AG09309 (cell line): ENCODE results near the gene GRM2.
"Not testable (repeated sequence)": the region's sequence is repeated elsewhere in the genome, so short reads cannot be mapped to it uniquely, and the experiment has no call there.

Experiments
- DNase-seq: peaks from one replicate; pipeline ENCODE4 v3.0.0-alpha.2; 2010; ENCODE audit warnings: low read depth
- H3K4me3 ChIP-seq: 2 replicates; pipeline ENCODE4 v1.5.1; 2011; ENCODE audit warnings: mild to moderate bottlenecking, low read depth, low read length, moderate library complexity; ENCODE audit not compliant: control insufficient read depth
- CTCF ChIP-seq: IDR thresholded peaks from 2 replicates; pipeline ENCODE4 v1.5.1; 2011; ENCODE audit warnings: mild to moderate bottlenecking, low read depth, low read length, inconsistent platforms; ENCODE audit not compliant: insufficient read depth, control insufficient read depth; ENCODE audit errors: missing control alignments

Gene GRM2

GRCh38 chr3:51734572-51734907, 27.7 kb downstream of the GRM2 start:
- no peak for TF ChIP-seq CTCF
- no peak for DNase-seq
- H3K4me3 ChIP-seq: no peak overlapping the region

GRCh38 chr3:51735039-51735438, 28.2 kb downstream of the GRM2 start:
- DNase-seq: no peak
- H3K4me3 ChIP-seq: no peak overlapping the region
- no peak for TF ChIP-seq CTCF

GRCh38 chr3:51735950-51736349, 29.1 kb downstream of the GRM2 start:
- TF ChIP-seq CTCF: no peak
- no peak for DNase-seq
- H3K4me3 ChIP-seq: no peak overlapping the region

- H3K4me3 ChIP-seq: no peak overlapping the region
- no peak for DNase-seq
- TF ChIP-seq CTCF: no peak
These were observed 32.2 kb downstream of the GRM2 start for GRCh38 chr3:51739110-51739509.

GRCh38 chr3:51742320-51742719, 35.5 kb downstream of the GRM2 start:
- DNase-seq, H3K4me3 ChIP-seq: not testable (repeated sequence)

GRCh38 chr3:51742978-51743377, 36.1 kb downstream of the GRM2 start:
- DNase-seq: not testable (repeated sequence)

GRCh38 chr3:51747840-51748239, 41.0 kb downstream of the GRM2 start:
- DNase-seq: no peak
- H3K4me3 ChIP-seq: no peak overlapping the region
- TF ChIP-seq CTCF: no peak

More at GRCh38 chr3:51742978-51743377, 36.1 kb downstream of the GRM2 start:
- not testable (repeated sequence) for H3K4me3 ChIP-seq

GRCh38 chr3:51748327-51748726, 41.5 kb downstream of the GRM2 start:
- TF ChIP-seq CTCF: no peak
- H3K4me3 ChIP-seq: no peak overlapping the region
- no peak for DNase-seq
